ENCODE results near the gene NCS1.

Gene NCS1

DNA sequence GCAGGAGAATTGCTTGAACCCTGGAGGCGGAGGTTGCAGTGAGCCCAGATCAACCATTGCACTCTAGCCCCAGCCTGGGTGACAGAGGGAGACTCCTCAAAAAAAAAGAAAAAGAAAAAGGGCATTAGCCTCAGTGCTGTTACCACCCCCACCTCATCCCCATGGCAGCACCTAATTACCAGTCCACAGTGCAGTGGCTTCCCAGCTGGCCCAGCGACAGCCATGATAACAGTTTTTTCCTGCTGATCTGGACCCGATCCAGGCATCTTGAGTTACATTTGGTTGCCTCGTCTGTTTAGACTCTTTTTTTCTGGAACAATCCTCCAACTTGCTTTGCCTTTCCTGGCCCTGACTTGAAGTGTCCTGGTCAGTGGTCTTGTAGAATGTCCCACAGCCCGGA lies 24.4 kb downstream of the NCS1 start:
- no peak for TF ChIP-seq POLR2AphosphoS5 (IDR thresholded peaks at IDR 0.05; ENCODE audit: low read depth, low read length)
- no peak for TF ChIP-seq TAF1 (IDR thresholded peaks at IDR 0.05; ENCODE audit: borderline replicate concordance, insufficient read depth, low read length)
- TF ChIP-seq FOXP2 (optimal IDR thresholded peaks at IDR 0.05; ENCODE audit: borderline replicate concordance, extremely low read depth, extremely low read length, insufficient read depth): no peak
- no peak for TF ChIP-seq SIN3A (IDR thresholded peaks at IDR 0.05; ENCODE audit: borderline replicate concordance, insufficient read depth, low read length)
- TF ChIP-seq, protein P1, sequence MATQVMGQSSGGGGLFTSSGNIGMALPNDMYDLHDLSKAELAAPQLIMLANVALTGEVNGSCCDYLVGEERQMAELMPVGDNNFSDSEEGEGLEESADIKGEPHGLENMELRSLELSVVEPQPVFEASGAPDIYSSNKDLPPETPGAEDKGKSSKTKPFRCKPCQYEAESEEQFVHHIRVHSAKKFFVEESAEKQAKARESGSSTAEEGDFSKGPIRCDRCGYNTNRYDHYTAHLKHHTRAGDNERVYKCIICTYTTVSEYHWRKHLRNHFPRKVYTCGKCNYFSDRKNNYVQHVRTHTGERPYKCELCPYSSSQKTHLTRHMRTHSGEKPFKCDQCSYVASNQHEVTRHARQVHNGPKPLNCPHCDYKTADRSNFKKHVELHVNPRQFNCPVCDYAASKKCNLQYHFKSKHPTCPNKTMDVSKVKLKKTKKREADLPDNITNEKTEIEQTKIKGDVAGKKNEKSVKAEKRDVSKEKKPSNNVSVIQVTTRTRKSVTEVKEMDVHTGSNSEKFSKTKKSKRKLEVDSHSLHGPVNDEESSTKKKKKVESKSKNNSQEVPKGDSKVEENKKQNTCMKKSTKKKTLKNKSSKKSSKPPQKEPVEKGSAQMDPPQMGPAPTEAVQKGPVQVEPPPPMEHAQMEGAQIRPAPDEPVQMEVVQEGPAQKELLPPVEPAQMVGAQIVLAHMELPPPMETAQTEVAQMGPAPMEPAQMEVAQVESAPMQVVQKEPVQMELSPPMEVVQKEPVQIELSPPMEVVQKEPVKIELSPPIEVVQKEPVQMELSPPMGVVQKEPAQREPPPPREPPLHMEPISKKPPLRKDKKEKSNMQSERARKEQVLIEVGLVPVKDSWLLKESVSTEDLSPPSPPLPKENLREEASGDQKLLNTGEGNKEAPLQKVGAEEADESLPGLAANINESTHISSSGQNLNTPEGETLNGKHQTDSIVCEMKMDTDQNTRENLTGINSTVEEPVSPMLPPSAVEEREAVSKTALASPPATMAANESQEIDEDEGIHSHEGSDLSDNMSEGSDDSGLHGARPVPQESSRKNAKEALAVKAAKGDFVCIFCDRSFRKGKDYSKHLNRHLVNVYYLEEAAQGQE (IDR thresholded peaks at IDR 0.05; ENCODE audit: insufficient read depth in 1 of 2, low read depth in 2 of 2, low read length in 2 of 2): no peak

DNA sequence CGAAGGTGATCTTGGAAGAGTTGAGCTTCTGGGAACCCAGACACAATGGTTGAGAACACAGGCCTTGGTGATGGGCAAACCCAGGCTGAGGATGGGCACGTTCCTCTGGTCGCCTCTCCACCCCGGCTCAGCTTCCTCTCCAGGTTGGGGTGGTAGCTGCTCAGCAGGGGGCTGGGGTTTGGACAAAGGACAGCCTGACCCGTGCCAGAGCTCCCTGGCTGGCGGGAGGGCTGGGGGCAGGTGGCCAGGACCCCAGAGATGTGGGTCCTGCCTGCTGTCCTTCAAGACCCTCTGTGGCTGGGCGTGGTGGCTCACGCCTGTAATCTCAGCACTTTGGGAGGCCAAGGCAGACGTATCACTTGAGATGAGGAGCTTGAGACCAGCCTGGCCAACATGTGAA lies 25.2 kb downstream of the NCS1 start:
- TF ChIP-seq, protein P1 (IDR thresholded peaks at IDR 0.05; ENCODE audit: insufficient read depth in 1 of 2, low read depth in 2 of 2, low read length in 2 of 2): no peak
- TF ChIP-seq POLR2AphosphoS5 (IDR thresholded peaks at IDR 0.05; ENCODE audit: low read depth, low read length): no peak
- TF ChIP-seq FOXP2 (optimal IDR thresholded peaks at IDR 0.05; ENCODE audit: borderline replicate concordance, extremely low read depth, extremely low read length, insufficient read depth): no peak
- TF ChIP-seq SIN3A (IDR thresholded peaks at IDR 0.05; ENCODE audit: borderline replicate concordance, insufficient read depth, low read length): no peak
- no peak for TF ChIP-seq TAF1 (IDR thresholded peaks at IDR 0.05; ENCODE audit: borderline replicate concordance, insufficient read depth, low read length)

DNA sequence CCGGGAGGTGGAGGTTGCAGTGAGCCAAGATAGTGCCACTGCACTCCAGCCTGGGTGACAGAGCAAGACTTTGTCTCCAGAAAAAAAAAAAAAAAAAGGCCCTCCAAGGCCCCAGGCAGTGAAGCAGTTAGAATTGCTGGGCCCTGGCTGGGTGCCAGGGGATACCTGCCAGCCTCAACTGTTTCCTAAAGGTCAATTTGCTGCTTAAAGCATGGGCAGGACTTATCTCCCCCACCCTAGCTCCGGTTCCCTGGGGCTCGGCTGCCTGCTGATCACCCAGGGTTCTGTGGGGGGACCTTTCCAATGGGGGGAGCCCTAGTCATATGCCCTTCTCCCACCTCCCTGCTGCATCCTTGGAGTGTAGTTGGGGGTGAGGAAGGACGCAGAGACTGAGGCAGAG lies 25.7 kb downstream of the NCS1 start:
- TF ChIP-seq TAF1 (IDR thresholded peaks at IDR 0.05; ENCODE audit: borderline replicate concordance, insufficient read depth, low read length) (no peak), POLR2AphosphoS5 (IDR thresholded peaks at IDR 0.05; ENCODE audit: low read depth, low read length) (no peak), FOXP2 (optimal IDR thresholded peaks at IDR 0.05; ENCODE audit: borderline replicate concordance, extremely low read depth, extremely low read length, insufficient read depth) (no peak), SIN3A (IDR thresholded peaks at IDR 0.05; ENCODE audit: borderline replicate concordance, insufficient read depth, low read length) (no peak)
- TF ChIP-seq, protein P1 (IDR thresholded peaks at IDR 0.05; ENCODE audit: insufficient read depth in 1 of 2, low read depth in 2 of 2, low read length in 2 of 2): no peak

DNA sequence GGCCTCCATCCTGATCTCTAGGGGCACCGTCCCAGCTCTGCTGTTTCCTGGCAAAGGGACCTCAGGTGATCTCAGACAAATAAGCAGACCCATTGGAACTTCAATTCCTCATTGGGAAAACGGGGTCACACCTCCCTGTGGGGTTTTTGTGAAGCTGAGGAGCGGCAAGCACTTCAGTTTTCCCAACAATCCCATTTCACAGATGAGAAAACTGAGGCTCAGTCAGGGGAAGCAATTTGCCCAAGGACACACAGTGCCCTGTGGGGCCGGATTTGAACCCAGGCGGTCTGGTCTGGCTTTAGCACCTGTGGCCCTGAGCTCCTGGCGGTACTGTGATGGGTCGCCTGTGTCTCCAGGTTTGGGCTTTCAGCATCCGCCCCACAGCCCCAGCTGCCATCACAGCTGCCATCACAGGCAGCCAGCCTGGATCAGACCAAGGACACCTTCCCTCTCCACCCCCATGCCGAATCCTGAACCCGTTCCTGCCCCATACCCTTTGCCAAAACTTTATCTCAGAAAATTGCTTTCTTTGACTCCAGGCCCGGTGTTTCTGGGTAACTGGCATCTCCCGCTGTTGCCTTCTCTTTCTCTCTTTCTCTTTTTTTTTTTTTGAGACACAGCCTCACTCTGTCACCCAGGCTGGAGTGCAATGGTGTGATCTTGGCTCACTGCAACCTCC lies 26.4 kb downstream of the NCS1 start:
- TF ChIP-seq TAF1 (IDR thresholded peaks at IDR 0.05; ENCODE audit: borderline replicate concordance, insufficient read depth, low read length): no peak
- no peak for TF ChIP-seq SIN3A (IDR thresholded peaks at IDR 0.05; ENCODE audit: borderline replicate concordance, insufficient read depth, low read length)
- no peak for TF ChIP-seq FOXP2 (optimal IDR thresholded peaks at IDR 0.05; ENCODE audit: borderline replicate concordance, extremely low read depth, extremely low read length, insufficient read depth)
- no peak for TF ChIP-seq POLR2AphosphoS5 (IDR thresholded peaks at IDR 0.05; ENCODE audit: low read depth, low read length)
- TF ChIP-seq, protein P1 (IDR thresholded peaks at IDR 0.05; ENCODE audit: insufficient read depth in 1 of 2, low read depth in 2 of 2, low read length in 2 of 2): no peak
